SU-DHL-6 (cell line): ENCODE results near the gene NOS1AP.

Source experiments
- EZH2phosphoT487 ChIP-seq: fragments of 200-600 bp; sonication (generic), shearing (Covaris generic); conservative IDR thresholded peaks from 2 replicates; pipeline ENCODE4 v1.6.1; 2018; ENCODE audit warnings: mild to moderate bottlenecking, antibody characterized with exemption, low read length, moderate library complexity, mixed read lengths
- TF ChIP-seq, protein P1 (sequence below): fragments of 200-600 bp; sonication (generic); IDR thresholded peaks from one replicate; pipeline ENCODE4 v1.5.1; 2017; ENCODE audit warnings: antibody characterized with exemption, mild to moderate bottlenecking, low read length, moderate library complexity; ENCODE audit not compliant: insufficient read depth, poor library complexity, severe bottlenecking

DNA sequence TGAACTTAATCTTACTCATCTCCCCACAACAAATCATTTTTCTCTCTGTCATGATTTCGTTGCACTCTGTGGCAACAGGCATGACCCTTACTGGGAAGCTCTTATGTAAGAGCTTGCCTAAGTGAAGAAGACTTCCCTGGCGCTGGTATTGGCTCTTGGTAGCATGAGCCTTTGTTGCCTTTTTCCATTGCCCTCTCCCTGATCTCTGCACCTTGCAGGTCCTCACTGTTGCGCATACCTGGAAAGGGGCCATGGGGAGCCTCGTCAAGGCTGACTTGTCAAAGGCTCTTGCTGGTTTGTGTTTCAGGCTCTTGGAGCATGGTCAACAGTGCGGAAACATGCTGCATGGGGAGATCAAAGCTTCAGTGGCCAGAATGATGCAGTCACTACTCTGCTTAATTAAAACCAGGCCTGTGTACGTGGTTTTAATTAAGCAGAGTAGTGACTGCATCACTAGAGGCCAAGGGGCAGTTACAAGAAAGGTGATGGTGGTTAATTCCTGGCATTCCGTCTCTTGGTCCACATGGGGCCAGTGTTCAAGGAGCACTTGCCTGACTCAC is 165.8 kb downstream of the NOS1AP start:
- TF ChIP-seq, protein P1, sequence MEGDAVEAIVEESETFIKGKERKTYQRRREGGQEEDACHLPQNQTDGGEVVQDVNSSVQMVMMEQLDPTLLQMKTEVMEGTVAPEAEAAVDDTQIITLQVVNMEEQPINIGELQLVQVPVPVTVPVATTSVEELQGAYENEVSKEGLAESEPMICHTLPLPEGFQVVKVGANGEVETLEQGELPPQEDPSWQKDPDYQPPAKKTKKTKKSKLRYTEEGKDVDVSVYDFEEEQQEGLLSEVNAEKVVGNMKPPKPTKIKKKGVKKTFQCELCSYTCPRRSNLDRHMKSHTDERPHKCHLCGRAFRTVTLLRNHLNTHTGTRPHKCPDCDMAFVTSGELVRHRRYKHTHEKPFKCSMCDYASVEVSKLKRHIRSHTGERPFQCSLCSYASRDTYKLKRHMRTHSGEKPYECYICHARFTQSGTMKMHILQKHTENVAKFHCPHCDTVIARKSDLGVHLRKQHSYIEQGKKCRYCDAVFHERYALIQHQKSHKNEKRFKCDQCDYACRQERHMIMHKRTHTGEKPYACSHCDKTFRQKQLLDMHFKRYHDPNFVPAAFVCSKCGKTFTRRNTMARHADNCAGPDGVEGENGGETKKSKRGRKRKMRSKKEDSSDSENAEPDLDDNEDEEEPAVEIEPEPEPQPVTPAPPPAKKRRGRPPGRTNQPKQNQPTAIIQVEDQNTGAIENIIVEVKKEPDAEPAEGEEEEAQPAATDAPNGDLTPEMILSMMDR = no peak
- TF ChIP-seq EZH2phosphoT487 = no peak
